Activated CD8-positive, alpha-beta memory T cell treated with anti-CD3 and anti-CD28 coated beads, Interleukin-2, amount 50 U/mL, for 24 hours (primary cell): ENCODE measurements around the gene PASD1.
"Not testable (repeated sequence)": the region's sequence is repeated elsewhere in the genome, so short reads cannot be mapped to it uniquely, and the experiment has no call there.

Source experiments
- DNase-seq: peaks from one replicate; pipeline ENCODE4 v3.0.0-alpha.2; 2020; ENCODE audit errors: extremely low read depth

Gene PASD1

GRCh38 chrX:151563449-151563848 is at the start of gene PASD1:
Gene PASD1 (plus strand): TSS chrX:151563675. CDS start chrX:151601554, 37,879 bp downstream.
- DNase-seq: no peak

- no peak for DNase-seq
Measured at GRCh38 chrX:151515237-151515636, 48.2 kb upstream of the PASD1 start.

- no peak for DNase-seq
Measured at GRCh38 chrX:151516538-151517187, 46.8 kb upstream of the PASD1 start.

- no peak for DNase-seq
Measured at GRCh38 chrX:151517421-151517820, 46.1 kb upstream of the PASD1 start.

- no peak for DNase-seq
Measured at GRCh38 chrX:151523351-151523750, 40.1 kb upstream of the PASD1 start.

- DNase-seq: no peak
Measured at GRCh38 chrX:151536571-151536970, 26.9 kb upstream of the PASD1 start.

GRCh38 chrX:151537572-151537971 is 25.9 kb upstream of the PASD1 start:
- DNase-seq: no peak

- DNase-seq: no peak
Measured at GRCh38 chrX:151538190-151539122, 25.0 kb upstream of the PASD1 start.

GRCh38 chrX:151543706-151544105 is 19.8 kb upstream of the PASD1 start:
- no peak for DNase-seq

- DNase-seq: not testable (repeated sequence)
Measured at GRCh38 chrX:151546226-151546625, 17.2 kb upstream of the PASD1 start.

GRCh38 chrX:151551176-151551575 is 12.3 kb upstream of the PASD1 start:
- DNase-seq: not testable (repeated sequence)

GRCh38 chrX:151552743-151553142 is 10.7 kb upstream of the PASD1 start:
- DNase-seq: no peak

- DNase-seq: not testable (repeated sequence)
Measured at GRCh38 chrX:151555301-151555700, 8.2 kb upstream of the PASD1 start.

- DNase-seq: not testable (repeated sequence)
Measured at GRCh38 chrX:151562485-151562884, 990 bp upstream of the PASD1 start.

GRCh38 chrX:151563003-151563402 is 472 bp upstream of the PASD1 start:
- not testable (repeated sequence) for DNase-seq

- DNase-seq: no peak
Measured at GRCh38 chrX:151564035-151564434, 560 bp downstream of the PASD1 start.

GRCh38 chrX:151566872-151567271 is 3.4 kb downstream of the PASD1 start:
- DNase-seq: not testable (repeated sequence)

- no peak for DNase-seq
Measured at GRCh38 chrX:151570561-151570960, 7.1 kb downstream of the PASD1 start.

- not testable (repeated sequence) for DNase-seq
Measured at GRCh38 chrX:151593384-151593783, 29.9 kb downstream of the PASD1 start.

- no peak for DNase-seq
Measured at GRCh38 chrX:151596282-151596681, 32.8 kb downstream of the PASD1 start.

- DNase-seq: no peak
Measured at GRCh38 chrX:151604931-151605330, 41.5 kb downstream of the PASD1 start.

- DNase-seq: no peak
Measured at GRCh38 chrX:151609222-151609621, 45.7 kb downstream of the PASD1 start.

GRCh38 chrX:151621422-151621821 is 57.9 kb downstream of the PASD1 start:
- no peak for DNase-seq
